Mammary epithelial cell (primary cell): ENCODE data around the gene ZCCHC14.

Experiments used
- EZH2 ChIP-seq: IDR thresholded peaks from 2 replicates; pipeline ENCODE4 v1.6.1; 2012; ENCODE audit warnings: low read length, inconsistent platforms, borderline replicate concordance
- TF ChIP-seq, protein P1 (sequence below), 2 donors: IDR thresholded peaks in 1 of 2; conservative IDR thresholded peaks in 1 of 2; 2 replicates each; pipeline ENCODE4 v1.5.1; 2011 to 2012; ENCODE audit warnings: inconsistent platforms in 2 of 2, low read length in 2 of 2, mild to moderate bottlenecking in 2 of 2, control low read depth in 1 of 2, low read depth in 1 of 2; ENCODE audit not compliant: insufficient read depth in 1 of 2; ENCODE audit errors: extremely low read depth in 1 of 2

DNA sequence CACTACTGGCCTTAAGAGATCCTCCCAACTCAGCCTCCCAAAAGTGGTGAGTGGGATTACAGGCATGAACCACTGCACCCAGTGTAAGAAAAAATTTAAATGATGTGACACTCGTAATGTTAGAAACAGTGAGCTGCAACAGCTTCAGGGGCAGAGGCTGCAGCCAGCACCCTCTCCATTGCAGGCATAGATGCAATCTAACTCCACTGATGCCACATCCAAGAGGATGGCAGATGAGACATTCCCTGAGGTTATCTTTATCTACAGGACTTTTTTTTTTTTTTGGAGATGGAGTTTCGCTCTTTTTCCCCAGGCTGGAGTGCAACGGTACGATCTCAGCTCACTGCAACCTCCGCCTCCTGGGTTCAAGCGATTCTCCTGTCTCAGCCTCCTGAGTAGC, 19.9 kb downstream of the ZCCHC14 start:
- TF ChIP-seq, protein P1, sequence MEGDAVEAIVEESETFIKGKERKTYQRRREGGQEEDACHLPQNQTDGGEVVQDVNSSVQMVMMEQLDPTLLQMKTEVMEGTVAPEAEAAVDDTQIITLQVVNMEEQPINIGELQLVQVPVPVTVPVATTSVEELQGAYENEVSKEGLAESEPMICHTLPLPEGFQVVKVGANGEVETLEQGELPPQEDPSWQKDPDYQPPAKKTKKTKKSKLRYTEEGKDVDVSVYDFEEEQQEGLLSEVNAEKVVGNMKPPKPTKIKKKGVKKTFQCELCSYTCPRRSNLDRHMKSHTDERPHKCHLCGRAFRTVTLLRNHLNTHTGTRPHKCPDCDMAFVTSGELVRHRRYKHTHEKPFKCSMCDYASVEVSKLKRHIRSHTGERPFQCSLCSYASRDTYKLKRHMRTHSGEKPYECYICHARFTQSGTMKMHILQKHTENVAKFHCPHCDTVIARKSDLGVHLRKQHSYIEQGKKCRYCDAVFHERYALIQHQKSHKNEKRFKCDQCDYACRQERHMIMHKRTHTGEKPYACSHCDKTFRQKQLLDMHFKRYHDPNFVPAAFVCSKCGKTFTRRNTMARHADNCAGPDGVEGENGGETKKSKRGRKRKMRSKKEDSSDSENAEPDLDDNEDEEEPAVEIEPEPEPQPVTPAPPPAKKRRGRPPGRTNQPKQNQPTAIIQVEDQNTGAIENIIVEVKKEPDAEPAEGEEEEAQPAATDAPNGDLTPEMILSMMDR (conservative IDR thresholded peaks at IDR 0.05 in 1 of 2, IDR thresholded peaks at IDR 0.05 in 1 of 2; ENCODE audit: extremely low read depth in 1 of 2, insufficient read depth in 1 of 2, low read depth in 1 of 2, low read length in 2 of 2) = no peak
- no peak for TF ChIP-seq EZH2
